Gastrocnemius medialis (tissue), 4 donors: ENCODE data around the gene TAF13. TPM values are rescaled to one million over a fixed set of nuclear protein-coding genes. Genes with fewer than 3 reads are reported as not detected.
A peak's percentile ranks its signal among the peaks of the same experiment; 100 is the strongest.

Experiments used
- ATAC-seq, 2 donors: fragments of 150-250 bp; one replicate each; pipeline ENCODE4 v1.9.1; 2016
- DNase-seq, 2 donors: peaks; one replicate each; pipeline ENCODE4 v3.0.0-alpha.2; 2019
- H3K27ac ChIP-seq, 4 donors: fragments of 200-600 bp; sonication (generic); 1 replicate in 1 of 4; 2 replicates in 3 of 4; pipeline ENCODE4 v1.5.1; 2016 to 2018; ENCODE audit warnings: mild to moderate bottlenecking in 2 of 4, moderate library complexity in 1 of 4
- H3K27me3 ChIP-seq, 3 donors: fragments of 200-600 bp; sonication (generic) in 2 of 3; 1 replicate in 1 of 3; 2 replicates in 2 of 3; pipeline versions ENCODE4 v1.5.1 to v1.6.0; 2016 to 2019; ENCODE audit warnings: mild to moderate bottlenecking in 1 of 3, moderate library complexity in 1 of 3
- H3K36me3 ChIP-seq, 2 donors: fragments of 200-600 bp; sonication (generic) in 1 of 2; one replicate each; pipeline ENCODE4 v1.5.1; 2017 to 2018
- H3K4me1 ChIP-seq, 2 donors: fragments of 200-600 bp; sonication (generic) in 1 of 2; one replicate each; pipeline ENCODE4 v1.5.1; 2016 to 2017; ENCODE audit warnings: mild to moderate bottlenecking in 2 of 2
- H3K4me3 ChIP-seq, 4 donors: fragments of 200-600 bp; sonication (generic) in 3 of 4; 1 replicate in 1 of 4; 2 replicates in 3 of 4; pipeline ENCODE4 v1.5.1; 2016 to 2019; ENCODE audit warnings: mild to moderate bottlenecking in 2 of 4
- H3K9me3 ChIP-seq, 3 donors: fragments of 200-600 bp; sonication (generic) in 2 of 3; 1 replicate in 1 of 3; 2 replicates in 2 of 3; pipeline ENCODE4 v1.5.1; 2016 to 2019
- CTCF ChIP-seq, 5 experiments: fragments of 450-650 bp in 3 of 5; fragments of 200-600 bp in 2 of 5; sonication (generic) in 2 of 5; IDR thresholded peaks in 4 of 5; conservative IDR thresholded peaks in 1 of 5; 1 replicate in 4 of 5; 2 replicates in 1 of 5; pipeline ENCODE4 v1.5.1; 2016 to 2019; ENCODE audit warnings: antibody characterized with exemption in 5 of 5, mild to moderate bottlenecking in 3 of 5, moderate library complexity in 3 of 5
- POLR2A ChIP-seq, 2 donors: fragments of 450-650 bp; IDR thresholded peaks; one replicate each; pipeline ENCODE4 v1.6.1; 2017; ENCODE audit warnings: antibody characterized with exemption in 2 of 2, mild to moderate bottlenecking in 2 of 2, moderate library complexity in 2 of 2
- in situ Hi-C, 4 donors: fragments of 200-750 bp; cut with MboI; loops; one replicate each; pipeline versions ENCODE4 v1.15.0 to v1.8.0; 2017; ENCODE audit warnings: low sequenced_read_pairs in 4 of 4
- intact Hi-C: fragments of 100-400 bp; cut with DNase I; formaldehyde crosslinking; loops from one replicate; pipeline ENCODE4 v1.15.1; 2023; ENCODE audit warnings: low total_unique reads
- total RNA-seq, 4 donors: library from RNA; depleted of rRNA; stranded (reverse); fragments of >200 nt; gene quantifications; one replicate each; pipeline versions ENCODE4 v1.1.0 to v1.2.3, GENCODE V29; 2016

TAF13 gene
- total RNA-seq, 4 donors from 2014 or later, result 28.8 to 83.3 (median 65.5) TPM

GRCh38 chr1:109095631-109096030 is 19.8 kb upstream of the TAF13 start:
- no peaks in the 10 kb centered on the region for H3K9me3 ChIP-seq
- peaks cover 48 to 49% of the 10 kb centered on the region in 2 donors for H3K4me1 ChIP-seq
- no peak for DNase-seq
- in situ Hi-C loops (loop anchor here in 1 of 4 donors (10.0 kb wide), 1 partner anchor 131 kb away; the partner anchor contains the start of gene CLCC1), intact Hi-C loops (loop anchor here (10.0 kb wide), 1 partner anchor 351 kb away; the partner anchor contains the start of gene STXBP3)
- no peak overlapping the region for H3K4me3 ChIP-seq
- H3K36me3 ChIP-seq, result peaks cover 0 to 30% of the 10 kb centered on the region in 2 donors
- H3K27me3 ChIP-seq, result no peaks in the 10 kb centered on the region
- TF ChIP-seq POLR2A (IDR thresholded peaks at IDR 0.05), result no peak
- peak overlapping the region in 2 of 4 donors; percentile 15 to 69 for H3K27ac ChIP-seq
- ATAC-seq, result no peak

GRCh38 chr1:109094871-109095270 is 19.1 kb upstream of the TAF13 start:
- Histone ChIP-seq H3K27ac (peak overlapping the region; percentile 15 to 69 (median 30)), H3K36me3 (peaks cover 0 to 30% of the 10 kb centered on the region in 2 donors), H3K27me3 (no peaks in the 10 kb centered on the region), H3K4me1 (peaks cover 48 to 50% of the 10 kb centered on the region in 2 donors), H3K9me3 (no peaks in the 10 kb centered on the region), H3K4me3 (no peak overlapping the region)
- intact Hi-C loops, result loop anchor here (10.0 kb wide), 1 partner anchor 350 kb away; the partner anchor contains the start of gene STXBP3
- in situ Hi-C loops, result loop anchor here in 1 of 4 donors (10.0 kb wide), 1 partner anchor 130 kb away; the partner anchor contains the start of gene CLCC1
- no peak for ATAC-seq
- no peak for DNase-seq
- no peak for TF ChIP-seq POLR2A (IDR thresholded peaks at IDR 0.05)
- TF ChIP-seq CTCF (IDR thresholded peaks at IDR 0.05 in 4 of 5, conservative IDR thresholded peaks at IDR 0.05 in 1 of 5), result no peak

- Histone ChIP-seq H3K27me3 (no peaks in the 10 kb centered on the region), H3K9me3 (no peaks in the 10 kb centered on the region), H3K27ac (peak overlapping the region; percentile 15 to 69 (median 30)), H3K4me1 (peaks cover 44 to 51% of the 10 kb centered on the region in 2 donors), H3K36me3 (peaks cover 0 to 30% of the 10 kb centered on the region in 2 donors), H3K4me3 (no peak overlapping the region)
- intact Hi-C loops, result loop anchor here (10.0 kb wide), 1 partner anchor 350 kb away; the partner anchor contains the start of gene STXBP3
- TF ChIP-seq CTCF (IDR thresholded peaks at IDR 0.05 in 4 of 5, conservative IDR thresholded peaks at IDR 0.05 in 1 of 5) (no peak), POLR2A (IDR thresholded peaks at IDR 0.05) (no peak)
- DNase-seq (no peak), ATAC-seq (no peak)
- in situ Hi-C loops, result loop anchor here in 1 of 4 donors (10.0 kb wide), 1 partner anchor 130 kb away; the partner anchor contains the start of gene CLCC1
Measured at GRCh38 chr1:109094377-109094803, 18.6 kb upstream of the TAF13 start.

GRCh38 chr1:109091839-109092193 is 16.0 kb upstream of the TAF13 start:
- ATAC-seq (no peak), DNase-seq (no peak)
- TF ChIP-seq POLR2A (IDR thresholded peaks at IDR 0.05) (no peak), CTCF (IDR thresholded peaks at IDR 0.05 in 4 of 5, conservative IDR thresholded peaks at IDR 0.05 in 1 of 5) (no peak)
- Histone ChIP-seq H3K9me3 (no peaks in the 10 kb centered on the region), H3K36me3 (peaks cover 0 to 30% of the 10 kb centered on the region in 2 donors), H3K4me1 (peaks cover 42 to 51% of the 10 kb centered on the region in 2 donors), H3K4me3 (peak overlapping the region; percentile 75 to 89 (median 80)), H3K27me3 (no peaks in the 10 kb centered on the region), H3K27ac (peak overlapping the region; percentile 93 to 98 (median 94))
- intact Hi-C loops, result loop anchor here (2.0 to 10.0 kb wide), 2 partner anchors 49 to 347 kb away; partner anchors contain the start of genes STXBP3 and WDR47
- in situ Hi-C loops, result loop anchor here in 1 of 4 donors (10.0 kb wide), 1 partner anchor 127 kb away; the partner anchor contains the start of gene CLCC1

GRCh38 chr1:109091078-109091838 is 15.5 kb upstream of the TAF13 start:
- in situ Hi-C loops, result loop anchor here in 1 of 4 donors (10.0 kb wide), 1 partner anchor 126 kb away; the partner anchor contains the start of gene CLCC1
- no peaks in the 10 kb centered on the region for H3K9me3 ChIP-seq
- TF ChIP-seq CTCF (IDR thresholded peaks at IDR 0.05 in 4 of 5, conservative IDR thresholded peaks at IDR 0.05 in 1 of 5), result no peak
- no peak for TF ChIP-seq POLR2A (IDR thresholded peaks at IDR 0.05)

More at GRCh38 chr1:109091078-109091838, 15.5 kb upstream of the TAF13 start:
- Histone ChIP-seq H3K4me1 (peaks cover 37 to 48% of the 10 kb centered on the region in 2 donors), H3K4me3 (peak overlapping the region; percentile 75 to 89 (median 80)), H3K27me3 (no peaks in the 10 kb centered on the region), H3K36me3 (peaks cover 0 to 29% of the 10 kb centered on the region in 2 donors), H3K27ac (peak overlapping the region; percentile 93 to 98 (median 94))
- intact Hi-C loops, result loop anchor here (2.0 to 10.0 kb wide), 2 partner anchors 48 to 346 kb away; partner anchors contain the start of genes STXBP3 and WDR47
- DNase-seq (peak in 1 of 2 donors; percentile 38), ATAC-seq (peak; percentile 70 to 76)
